Measurements from ENCODE around the gene ZNF536.
"Not testable (repeated sequence)": the region's sequence is repeated elsewhere in the genome, so short reads cannot be mapped to it uniquely, and the experiment has no call there.

The ZNF536 gene

DNA sequence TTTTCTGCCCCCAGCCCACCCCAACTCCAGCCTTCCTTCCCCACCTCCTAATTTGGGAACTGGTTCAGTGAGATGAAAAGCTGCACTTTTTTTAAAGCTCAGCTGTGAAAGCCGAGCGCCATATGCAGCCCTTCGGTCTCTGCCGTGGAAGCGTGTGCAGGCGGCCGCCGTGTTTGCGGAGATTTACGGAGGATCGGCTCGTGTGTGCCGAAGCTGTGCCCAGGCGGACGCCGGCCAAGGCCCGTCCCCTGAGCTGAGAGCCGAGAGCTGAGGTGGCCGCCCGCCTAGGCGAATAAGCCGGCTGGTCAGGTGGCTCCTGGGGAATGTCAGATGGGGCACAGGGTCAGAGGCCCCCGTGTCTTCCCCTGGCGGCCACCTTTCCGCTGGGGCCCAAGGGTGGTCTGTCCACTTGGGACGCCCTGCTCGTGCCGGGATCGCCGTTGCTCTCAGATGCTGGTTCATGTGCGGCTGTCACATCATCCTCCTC, 78.7 kb downstream of the ZNF536 start:
- 94% methylated on average over 31 of the region's 31 CpGs for WGBS
- peaks cover 33% of the 10 kb centered on the region for H3K4me1 ChIP-seq (ENCODE audit: insufficient read depth, low read length)
- H3K27ac ChIP-seq (ENCODE audit: low read depth, low read length), result no peak overlapping the region
- no peaks in the 10 kb centered on the region for H3K27me3 ChIP-seq (ENCODE audit: insufficient read depth, low read length)
- H3K4me3 ChIP-seq (ENCODE audit: low read length), result no peak overlapping the region
- H3K9me3 ChIP-seq (ENCODE audit: insufficient read depth, low read depth, low read length), result no peaks in the 10 kb centered on the region
- no peak overlapping the region for H3K9ac ChIP-seq (ENCODE audit: low read depth, low read length)
- no peaks in the 10 kb centered on the region for H3K36me3 ChIP-seq (ENCODE audit: insufficient read depth, low read length)

DNA sequence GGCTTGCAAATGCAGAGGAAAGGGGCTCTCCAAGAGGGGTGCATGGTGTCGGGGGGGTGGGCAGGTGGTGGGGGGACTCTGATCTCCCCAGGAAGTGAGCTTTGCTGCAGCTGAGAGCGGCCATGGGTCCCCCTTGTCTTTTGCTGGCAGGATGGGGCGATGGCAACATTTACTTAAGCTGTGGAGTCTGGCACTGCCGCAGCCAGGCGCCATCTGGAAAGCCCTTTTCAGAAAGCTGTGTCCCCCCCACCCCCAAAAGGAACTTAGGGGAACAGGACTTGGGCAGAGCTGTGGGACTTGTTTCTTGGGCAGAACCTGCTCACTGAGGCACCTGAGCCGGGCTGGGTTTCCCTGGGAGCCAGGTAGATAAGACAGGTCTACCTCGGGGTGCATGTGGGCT, 80.7 kb downstream of the ZNF536 start:
- Histone ChIP-seq H3K27ac (ENCODE audit: low read depth, low read length) (no peak overlapping the region), H3K36me3 (ENCODE audit: insufficient read depth, low read length) (no peaks in the 10 kb centered on the region), H3K27me3 (ENCODE audit: insufficient read depth, low read length) (no peaks in the 10 kb centered on the region), H3K4me3 (ENCODE audit: low read length) (no peak overlapping the region), H3K9me3 (ENCODE audit: insufficient read depth, low read depth, low read length) (no peaks in the 10 kb centered on the region), H3K9ac (ENCODE audit: low read depth, low read length) (no peak overlapping the region), H3K4me1 (ENCODE audit: insufficient read depth, low read length) (peaks cover 28% of the 10 kb centered on the region)
- WGBS, result 95% methylated on average over 7 of the region's 7 CpGs

DNA sequence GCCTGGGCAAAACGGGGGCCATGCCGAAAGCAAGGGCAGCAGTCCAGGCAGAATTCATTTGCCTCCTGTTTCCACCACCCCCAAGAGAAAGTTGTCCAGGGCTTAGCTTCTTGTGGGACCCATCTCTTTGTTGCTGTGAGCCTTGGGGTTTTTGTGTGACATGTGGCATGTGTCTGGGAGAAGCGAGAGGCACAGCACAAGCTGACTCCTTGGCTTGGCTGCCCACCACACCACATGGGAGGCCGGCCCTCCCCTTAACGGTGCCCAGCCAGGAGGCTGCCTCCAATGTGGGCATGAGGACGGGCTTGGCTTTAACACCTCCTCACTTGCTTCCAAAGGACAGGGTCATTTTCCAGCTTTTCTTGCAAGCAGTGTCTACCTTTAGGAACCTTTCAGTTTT, 81.6 kb downstream of the ZNF536 start:
- no peak overlapping the region for H3K27ac ChIP-seq (ENCODE audit: low read depth, low read length)
- H3K36me3 ChIP-seq (ENCODE audit: insufficient read depth, low read length), result no peaks in the 10 kb centered on the region
- H3K4me1 ChIP-seq (ENCODE audit: insufficient read depth, low read length), result peaks cover 20% of the 10 kb centered on the region
- H3K9ac ChIP-seq (ENCODE audit: low read depth, low read length), result no peak overlapping the region
- no peaks in the 10 kb centered on the region for H3K27me3 ChIP-seq (ENCODE audit: insufficient read depth, low read length)
- WGBS, result 93% methylated on average over 6 of the region's 6 CpGs
- H3K9me3 ChIP-seq (ENCODE audit: insufficient read depth, low read depth, low read length), result no peaks in the 10 kb centered on the region
- no peak overlapping the region for H3K4me3 ChIP-seq (ENCODE audit: low read length)

DNA sequence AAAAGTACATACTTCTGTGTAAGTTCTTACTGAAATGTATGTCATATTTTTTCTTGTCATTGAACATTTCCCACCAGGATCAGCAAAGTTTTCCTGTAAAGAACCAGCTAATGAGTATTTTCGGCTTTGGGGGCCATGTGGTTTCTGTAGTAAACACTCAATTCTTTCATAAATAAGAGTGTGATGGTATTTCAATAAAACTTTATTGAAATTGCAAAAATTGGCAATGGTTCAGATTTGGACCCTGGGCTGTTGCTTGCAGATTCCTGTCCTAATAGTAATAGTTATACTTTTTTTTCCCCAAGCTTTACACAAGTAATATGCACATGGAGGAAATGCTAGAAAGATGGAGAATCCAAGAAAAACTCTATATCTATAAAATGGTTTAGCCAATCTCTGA, 83.7 kb downstream of the ZNF536 start:
- H3K27ac ChIP-seq (ENCODE audit: low read depth, low read length), result no peak overlapping the region
- H3K9me3 ChIP-seq (ENCODE audit: insufficient read depth, low read depth, low read length), result no peaks in the 10 kb centered on the region
- H3K9ac ChIP-seq (ENCODE audit: low read depth, low read length), result no peak overlapping the region
- no peaks in the 10 kb centered on the region for H3K27me3 ChIP-seq (ENCODE audit: insufficient read depth, low read length)
- no peak overlapping the region for H3K4me3 ChIP-seq (ENCODE audit: low read length)
- WGBS, result 83% methylated on average over 1 of the region's 1 CpG
- no peaks in the 10 kb centered on the region for H3K4me1 ChIP-seq (ENCODE audit: insufficient read depth, low read length)
- H3K36me3 ChIP-seq (ENCODE audit: insufficient read depth, low read length), result no peaks in the 10 kb centered on the region

DNA sequence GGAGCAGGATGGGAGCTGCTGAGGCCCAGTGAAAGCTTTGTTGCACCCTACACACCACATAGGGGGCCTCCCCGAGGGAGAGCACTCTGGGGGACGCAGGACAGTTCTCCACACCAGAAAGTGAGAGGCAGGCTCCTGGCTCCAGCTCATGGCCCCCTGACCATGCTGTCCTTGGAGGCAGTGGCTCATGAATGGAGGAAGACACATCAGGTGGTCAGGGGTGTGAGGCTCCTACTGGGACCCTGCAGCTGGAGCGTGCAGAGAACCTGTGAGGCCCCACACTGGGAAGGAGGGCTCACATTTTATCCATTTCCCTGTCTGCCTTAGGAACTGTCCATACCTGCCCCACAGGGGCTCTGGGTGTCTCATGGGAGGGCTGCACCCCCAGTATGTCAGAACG, 85.3 kb downstream of the ZNF536 start:
- Histone ChIP-seq H3K27ac (ENCODE audit: low read depth, low read length) (no peak overlapping the region), H3K36me3 (ENCODE audit: insufficient read depth, low read length) (no peaks in the 10 kb centered on the region), H3K9ac (ENCODE audit: low read depth, low read length) (no peak overlapping the region), H3K4me1 (ENCODE audit: insufficient read depth, low read length) (no peaks in the 10 kb centered on the region), H3K27me3 (ENCODE audit: insufficient read depth, low read length) (no peaks in the 10 kb centered on the region), H3K9me3 (ENCODE audit: insufficient read depth, low read depth, low read length) (no peaks in the 10 kb centered on the region), H3K4me3 (ENCODE audit: low read length) (no peak overlapping the region)
- WGBS, result 81% methylated on average over 4 of the region's 4 CpGs

DNA sequence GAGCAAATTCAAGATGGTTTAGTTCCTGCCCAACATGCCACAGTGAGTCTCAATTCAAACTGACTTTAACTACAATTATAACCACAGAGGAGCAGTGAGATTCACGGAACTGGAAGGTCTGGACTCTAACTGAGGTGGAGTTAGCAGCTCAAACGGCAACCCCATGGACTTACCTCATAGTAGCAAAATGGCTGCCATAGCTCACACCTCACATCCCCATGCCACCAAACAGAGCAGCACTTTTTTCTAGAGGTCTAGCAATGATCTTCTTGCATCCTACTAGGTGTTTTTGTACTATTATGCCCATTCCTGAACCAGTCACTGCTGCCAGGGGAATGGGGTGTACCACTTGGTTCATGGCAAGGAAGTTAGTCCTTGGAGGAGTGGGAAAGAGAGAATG, 87.7 kb downstream of the ZNF536 start:
- no peak overlapping the region for H3K9ac ChIP-seq (ENCODE audit: low read depth, low read length)
- 91% methylated on average over 2 of the region's 2 CpGs for WGBS
- H3K4me3 ChIP-seq (ENCODE audit: low read length), result no peak overlapping the region
- no peaks in the 10 kb centered on the region for H3K4me1 ChIP-seq (ENCODE audit: insufficient read depth, low read length)
- no peaks in the 10 kb centered on the region for H3K9me3 ChIP-seq (ENCODE audit: insufficient read depth, low read depth, low read length)
- H3K27ac ChIP-seq (ENCODE audit: low read depth, low read length), result no peak overlapping the region
- H3K36me3 ChIP-seq (ENCODE audit: insufficient read depth, low read length), result no peaks in the 10 kb centered on the region
- no peaks in the 10 kb centered on the region for H3K27me3 ChIP-seq (ENCODE audit: insufficient read depth, low read length)

DNA sequence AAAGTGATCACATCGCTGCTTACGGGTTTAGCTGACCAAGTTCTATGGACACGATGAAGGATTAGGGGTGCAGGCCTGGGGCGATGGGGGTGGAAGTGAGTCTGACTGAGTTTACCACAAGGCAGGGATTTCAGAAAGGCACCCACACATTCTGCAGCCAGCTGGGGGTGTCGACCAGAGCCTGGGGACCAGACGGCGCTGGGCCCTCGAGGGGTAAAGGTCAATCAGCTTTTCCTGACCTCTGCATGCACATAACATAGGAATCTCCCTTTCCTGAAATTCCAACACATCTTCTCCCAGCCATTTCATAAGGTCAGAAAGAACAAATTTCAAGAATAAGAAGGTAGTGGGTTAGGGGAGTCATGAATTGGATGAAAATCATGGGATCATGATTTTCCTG, 92.0 kb downstream of the ZNF536 start:
- H3K4me3 ChIP-seq (ENCODE audit: low read length), result no peak overlapping the region
- WGBS, result 94% methylated on average over 8 of the region's 8 CpGs
- no peaks in the 10 kb centered on the region for H3K27me3 ChIP-seq (ENCODE audit: insufficient read depth, low read length)
- no peak overlapping the region for H3K27ac ChIP-seq (ENCODE audit: low read depth, low read length)
- H3K36me3 ChIP-seq (ENCODE audit: insufficient read depth, low read length), result no peaks in the 10 kb centered on the region
- no peaks in the 10 kb centered on the region for H3K4me1 ChIP-seq (ENCODE audit: insufficient read depth, low read length)
- H3K9me3 ChIP-seq (ENCODE audit: insufficient read depth, low read depth, low read length), result no peaks in the 10 kb centered on the region
- H3K9ac ChIP-seq (ENCODE audit: low read depth, low read length), result no peak overlapping the region

DNA sequence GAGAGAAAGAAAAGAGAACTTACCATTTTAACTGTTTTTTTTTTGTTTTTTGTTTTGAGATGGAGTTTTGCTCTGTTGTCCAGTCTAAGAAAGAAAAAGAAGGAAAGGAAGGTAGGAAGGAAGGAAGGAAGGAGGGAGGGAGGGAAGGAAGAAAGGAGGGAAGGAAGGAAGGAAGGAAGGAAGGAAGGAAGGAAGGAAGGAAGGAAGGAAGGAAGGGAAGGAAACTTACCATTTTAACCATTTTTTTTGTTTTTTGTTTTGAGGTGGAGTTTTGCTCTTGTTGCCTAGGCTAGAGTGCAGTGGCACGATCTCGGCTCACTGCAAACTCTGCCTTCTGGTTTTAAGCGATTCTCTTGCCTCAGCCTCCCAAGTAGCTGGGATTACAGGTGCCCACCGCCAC, 94.4 kb downstream of the ZNF536 start:
- 94% methylated on average over 4 of the region's 4 CpGs for WGBS
- not testable (repeated sequence) for H3K9me3 ChIP-seq (ENCODE audit: insufficient read depth, low read depth, low read length); H3K4me3 ChIP-seq (ENCODE audit: low read length); H3K27ac ChIP-seq (ENCODE audit: low read depth, low read length); H3K9ac ChIP-seq (ENCODE audit: low read depth, low read length); H3K4me1 ChIP-seq (ENCODE audit: insufficient read depth, low read length); H3K27me3 ChIP-seq (ENCODE audit: insufficient read depth, low read length); H3K36me3 ChIP-seq (ENCODE audit: insufficient read depth, low read length)

DNA sequence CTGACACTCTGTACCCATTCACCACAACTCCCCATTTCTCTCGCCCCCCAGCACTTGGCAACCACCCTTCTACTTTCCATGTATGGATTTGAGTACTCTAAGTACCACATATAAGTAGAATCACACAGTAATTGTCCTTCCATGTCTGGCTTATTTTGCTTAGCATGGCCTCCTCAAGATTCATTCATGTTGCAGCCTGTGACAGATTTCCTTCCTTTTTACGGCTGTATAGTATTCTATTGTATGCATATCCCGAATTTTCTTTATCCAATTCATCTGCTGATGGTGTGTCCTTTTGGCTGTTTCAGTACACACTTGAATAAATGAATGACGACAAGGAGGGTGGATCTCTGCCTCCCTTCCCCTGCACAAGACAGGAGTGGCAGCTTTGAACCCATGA, 95.1 kb downstream of the ZNF536 start:
- 99% methylated on average over 4 of the region's 4 CpGs for WGBS
- H3K27me3 ChIP-seq (ENCODE audit: insufficient read depth, low read length), result no peaks in the 10 kb centered on the region
- H3K9ac ChIP-seq (ENCODE audit: low read depth, low read length), result no peak overlapping the region
- H3K4me1 ChIP-seq (ENCODE audit: insufficient read depth, low read length), result no peaks in the 10 kb centered on the region
- H3K36me3 ChIP-seq (ENCODE audit: insufficient read depth, low read length), result no peaks in the 10 kb centered on the region
- H3K9me3 ChIP-seq (ENCODE audit: insufficient read depth, low read depth, low read length), result no peaks in the 10 kb centered on the region
- no peak overlapping the region for H3K27ac ChIP-seq (ENCODE audit: low read depth, low read length)
- no peak overlapping the region for H3K4me3 ChIP-seq (ENCODE audit: low read length)

DNA sequence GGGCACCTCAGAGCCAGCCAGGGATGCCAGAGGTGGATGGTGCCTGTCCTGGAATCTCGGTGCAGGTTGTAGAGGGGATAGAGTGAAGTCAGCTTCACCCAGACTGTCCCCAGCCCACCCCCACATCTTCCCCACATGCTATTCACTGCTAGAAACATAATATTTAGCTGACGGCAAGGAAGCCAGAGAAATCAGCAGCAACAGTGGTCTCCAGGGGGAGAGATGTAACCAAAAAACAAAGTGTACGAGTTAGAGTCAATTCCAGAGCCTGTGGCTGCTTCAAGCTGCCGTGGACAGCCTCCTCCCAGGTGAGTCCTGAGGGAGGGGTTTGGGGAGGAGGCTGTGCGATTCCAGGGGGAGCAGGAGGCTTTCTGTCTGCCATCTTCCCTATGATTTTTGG, 97.6 kb downstream of the ZNF536 start:
- WGBS, result 85% methylated on average over 4 of the region's 5 CpGs
- Histone ChIP-seq H3K36me3 (ENCODE audit: insufficient read depth, low read length) (no peaks in the 10 kb centered on the region), H3K9me3 (ENCODE audit: insufficient read depth, low read depth, low read length) (no peaks in the 10 kb centered on the region), H3K4me3 (ENCODE audit: low read length) (no peak overlapping the region), H3K9ac (ENCODE audit: low read depth, low read length) (no peak overlapping the region), H3K4me1 (ENCODE audit: insufficient read depth, low read length) (no peaks in the 10 kb centered on the region), H3K27ac (ENCODE audit: low read depth, low read length) (no peak overlapping the region), H3K27me3 (ENCODE audit: insufficient read depth, low read length) (no peaks in the 10 kb centered on the region)

DNA sequence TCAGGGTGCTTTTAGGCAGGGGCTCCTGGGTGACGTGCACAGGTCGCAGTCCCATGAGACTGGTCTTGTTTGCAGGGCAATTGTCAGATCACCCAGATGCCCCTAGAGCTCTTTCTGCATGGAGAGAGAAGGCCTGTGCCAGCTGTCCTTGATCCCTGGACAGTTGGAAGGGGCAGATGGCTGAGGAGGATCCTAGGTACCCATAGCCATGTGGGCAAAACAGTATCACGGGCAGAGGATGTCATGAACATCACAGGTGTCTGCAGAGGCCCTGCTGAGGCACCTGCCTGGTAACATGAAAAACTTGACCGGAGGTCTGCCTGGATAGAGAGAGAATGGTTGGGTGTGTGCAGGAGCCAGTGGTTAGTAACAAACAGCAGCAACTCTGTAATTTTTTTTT, 99.3 kb downstream of the ZNF536 start:
- Histone ChIP-seq H3K9ac (ENCODE audit: low read depth, low read length) (no peak overlapping the region), H3K9me3 (ENCODE audit: insufficient read depth, low read depth, low read length) (no peaks in the 10 kb centered on the region), H3K27me3 (ENCODE audit: insufficient read depth, low read length) (no peaks in the 10 kb centered on the region), H3K36me3 (ENCODE audit: insufficient read depth, low read length) (no peaks in the 10 kb centered on the region), H3K4me1 (ENCODE audit: insufficient read depth, low read length) (no peaks in the 10 kb centered on the region), H3K4me3 (ENCODE audit: low read length) (no peak overlapping the region), H3K27ac (ENCODE audit: low read depth, low read length) (no peak overlapping the region)
- 94% methylated on average over 4 of the region's 4 CpGs for WGBS

DNA sequence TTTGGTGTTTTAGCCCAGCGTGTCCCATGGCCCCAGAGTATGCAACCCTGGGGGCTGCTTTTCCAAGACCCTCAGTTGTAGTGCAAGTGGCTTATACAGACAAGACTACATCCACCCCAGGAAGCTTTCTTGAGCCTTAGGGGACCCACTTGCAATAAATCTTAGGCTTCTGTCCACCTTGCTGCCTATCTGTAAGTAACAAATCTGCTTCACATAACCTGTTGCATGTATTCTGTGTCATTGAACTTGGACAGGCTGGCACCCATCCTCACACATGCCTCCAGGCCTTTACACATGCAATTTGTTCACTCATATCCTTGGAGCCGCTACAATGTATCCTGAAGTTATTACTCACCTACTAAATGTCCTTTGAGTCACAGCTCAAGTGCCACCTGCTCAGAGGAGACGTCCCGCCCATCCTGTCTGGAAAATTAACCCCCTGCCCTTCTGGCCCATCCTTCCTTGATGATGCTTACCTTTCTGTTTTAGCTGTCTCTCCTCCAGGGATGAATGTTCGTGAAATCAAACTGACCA, 101.2 kb downstream of the ZNF536 start:
- WGBS, result 90% methylated on average over 5 of the region's 5 CpGs
- Histone ChIP-seq H3K27me3 (ENCODE audit: insufficient read depth, low read length) (no peaks in the 10 kb centered on the region), H3K36me3 (ENCODE audit: insufficient read depth, low read length) (no peaks in the 10 kb centered on the region), H3K9me3 (ENCODE audit: insufficient read depth, low read depth, low read length) (no peaks in the 10 kb centered on the region), H3K4me3 (ENCODE audit: low read length) (no peak overlapping the region), H3K4me1 (ENCODE audit: insufficient read depth, low read length) (no peaks in the 10 kb centered on the region), H3K9ac (ENCODE audit: low read depth, low read length) (no peak overlapping the region), H3K27ac (ENCODE audit: low read depth, low read length) (no peak overlapping the region)

All from HUES64 (cell line).